Stimulated activated CD8-positive, alpha-beta memory T cell treated with anti-CD3 and anti-CD28 coated beads, Interleukin-12 subunit alpha, Interleukin-12 subunit beta, amount 100 ng/mL, for 24 hours (primary cell): Measurements from ENCODE around the gene ALOX5.
"Not testable (repeated sequence)": the region's sequence is repeated elsewhere in the genome, so short reads cannot be mapped to it uniquely, and the experiment has no call there.

Experiments used
- DNase-seq: peaks from one replicate; pipeline ENCODE4 v3.0.0-alpha.2; 2020; ENCODE audit errors: extremely low read depth

The ALOX5 gene

GRCh38 chr10:45374350-45375052, 485 bp downstream of the ALOX5 start:
- DNase-seq = no peak

- no peak for DNase-seq
Measured at GRCh38 chr10:45375101-45375500, 1.1 kb downstream of the ALOX5 start.

GRCh38 chr10:45375716-45376231, 1.8 kb downstream of the ALOX5 start:
- DNase-seq = no peak

GRCh38 chr10:45376371-45376801, 2.4 kb downstream of the ALOX5 start:
- DNase-seq = no peak

GRCh38 chr10:45377321-45377720, 3.3 kb downstream of the ALOX5 start:
- no peak for DNase-seq

- DNase-seq = no peak
Measured at GRCh38 chr10:45377858-45378257, 3.8 kb downstream of the ALOX5 start.

GRCh38 chr10:45378914-45379726, 5.1 kb downstream of the ALOX5 start:
- DNase-seq = no peak

- no peak for DNase-seq
Measured at GRCh38 chr10:45379891-45380540, 6.0 kb downstream of the ALOX5 start.

GRCh38 chr10:45380903-45381620, 7.0 kb downstream of the ALOX5 start:
- DNase-seq = no peak

GRCh38 chr10:45382591-45382990, 8.6 kb downstream of the ALOX5 start:
- DNase-seq = no peak

- DNase-seq = no peak
Measured at GRCh38 chr10:45383682-45384330, 9.8 kb downstream of the ALOX5 start.

GRCh38 chr10:45386657-45387056, 12.6 kb downstream of the ALOX5 start:
- no peak for DNase-seq

GRCh38 chr10:45387096-45387893, 13.3 kb downstream of the ALOX5 start:
- no peak for DNase-seq

- DNase-seq = not testable (repeated sequence)
Measured at GRCh38 chr10:45389671-45390070, 15.7 kb downstream of the ALOX5 start.

GRCh38 chr10:45391636-45392035, 17.6 kb downstream of the ALOX5 start:
- not testable (repeated sequence) for DNase-seq

- DNase-seq = no peak
Measured at GRCh38 chr10:45395554-45395953, 21.5 kb downstream of the ALOX5 start.

GRCh38 chr10:45398595-45398994, 24.6 kb downstream of the ALOX5 start:
- no peak for DNase-seq

- no peak for DNase-seq
Measured at GRCh38 chr10:45399113-45399512, 25.1 kb downstream of the ALOX5 start.

GRCh38 chr10:45403151-45403550, 29.1 kb downstream of the ALOX5 start:
- DNase-seq = no peak

GRCh38 chr10:45404087-45404769, 30.2 kb downstream of the ALOX5 start:
- no peak for DNase-seq
